ENCODE measurements around the gene PPP1R15A.
"Not testable (repeated sequence)": the region's sequence is repeated elsewhere in the genome, so short reads cannot be mapped to it uniquely, and the experiment has no call there.

DNA sequence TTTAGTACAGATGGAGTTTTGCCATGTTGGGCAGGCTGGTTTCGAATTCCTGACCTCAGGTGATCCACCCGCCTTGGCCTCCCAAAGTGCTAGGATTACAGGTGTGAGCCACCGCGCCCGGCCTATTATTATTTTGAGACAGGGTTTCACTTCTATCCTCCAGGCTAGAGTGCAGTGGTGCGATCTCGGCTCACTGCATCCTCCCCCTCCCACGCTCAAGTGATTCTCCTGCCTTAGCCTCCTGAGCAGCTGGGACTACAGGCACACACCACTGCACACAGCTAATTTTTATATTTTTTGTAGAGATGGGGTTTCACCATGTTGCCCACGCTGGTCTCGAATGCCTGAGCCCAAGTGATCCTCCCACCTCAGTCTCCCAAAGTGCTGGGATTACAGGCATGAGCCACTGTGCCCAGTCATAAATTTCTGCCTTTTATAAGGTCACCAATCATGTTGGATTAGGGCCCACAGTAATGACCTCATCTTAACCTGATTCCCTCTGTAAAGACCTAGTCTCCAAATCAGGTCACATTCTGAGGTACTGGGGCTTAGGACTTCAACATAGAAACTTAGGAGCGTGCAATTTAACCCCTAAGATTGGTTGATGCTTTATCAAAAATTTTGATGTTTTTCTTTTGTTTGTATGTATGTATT is 37.3 kb downstream of the PPP1R15A start:
- TF ChIP-seq, protein P1, sequence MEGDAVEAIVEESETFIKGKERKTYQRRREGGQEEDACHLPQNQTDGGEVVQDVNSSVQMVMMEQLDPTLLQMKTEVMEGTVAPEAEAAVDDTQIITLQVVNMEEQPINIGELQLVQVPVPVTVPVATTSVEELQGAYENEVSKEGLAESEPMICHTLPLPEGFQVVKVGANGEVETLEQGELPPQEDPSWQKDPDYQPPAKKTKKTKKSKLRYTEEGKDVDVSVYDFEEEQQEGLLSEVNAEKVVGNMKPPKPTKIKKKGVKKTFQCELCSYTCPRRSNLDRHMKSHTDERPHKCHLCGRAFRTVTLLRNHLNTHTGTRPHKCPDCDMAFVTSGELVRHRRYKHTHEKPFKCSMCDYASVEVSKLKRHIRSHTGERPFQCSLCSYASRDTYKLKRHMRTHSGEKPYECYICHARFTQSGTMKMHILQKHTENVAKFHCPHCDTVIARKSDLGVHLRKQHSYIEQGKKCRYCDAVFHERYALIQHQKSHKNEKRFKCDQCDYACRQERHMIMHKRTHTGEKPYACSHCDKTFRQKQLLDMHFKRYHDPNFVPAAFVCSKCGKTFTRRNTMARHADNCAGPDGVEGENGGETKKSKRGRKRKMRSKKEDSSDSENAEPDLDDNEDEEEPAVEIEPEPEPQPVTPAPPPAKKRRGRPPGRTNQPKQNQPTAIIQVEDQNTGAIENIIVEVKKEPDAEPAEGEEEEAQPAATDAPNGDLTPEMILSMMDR (IDR thresholded peaks at IDR 0.05) = not testable (repeated sequence)
- TF ChIP-seq POLR2AphosphoS5 (IDR thresholded peaks at IDR 0.05); POLR2A (IDR thresholded peaks at IDR 0.05; ENCODE audit: low read depth); EP300 (IDR thresholded peaks at IDR 0.05): not testable (repeated sequence)

All from esophagus muscularis mucosa (tissue), 4 donors.